GF-D8 (cell line): ENCODE measurements around the gene SGCE.
"Not testable (repeated sequence)": the region's sequence is repeated elsewhere in the genome, so short reads cannot be mapped to it uniquely, and the experiment has no call there.

Source experiments
- DNase-seq: peaks from one replicate; lab custom pipeline; 2025; lab: John Stamatoyannopoulos, UW

SGCE gene, protein sequence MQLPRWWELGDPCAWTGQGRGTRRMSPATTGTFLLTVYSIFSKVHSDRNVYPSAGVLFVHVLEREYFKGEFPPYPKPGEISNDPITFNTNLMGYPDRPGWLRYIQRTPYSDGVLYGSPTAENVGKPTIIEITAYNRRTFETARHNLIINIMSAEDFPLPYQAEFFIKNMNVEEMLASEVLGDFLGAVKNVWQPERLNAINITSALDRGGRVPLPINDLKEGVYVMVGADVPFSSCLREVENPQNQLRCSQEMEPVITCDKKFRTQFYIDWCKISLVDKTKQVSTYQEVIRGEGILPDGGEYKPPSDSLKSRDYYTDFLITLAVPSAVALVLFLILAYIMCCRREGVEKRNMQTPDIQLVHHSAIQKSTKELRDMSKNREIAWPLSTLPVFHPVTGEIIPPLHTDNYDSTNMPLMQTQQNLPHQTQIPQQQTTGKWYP

DNA sequence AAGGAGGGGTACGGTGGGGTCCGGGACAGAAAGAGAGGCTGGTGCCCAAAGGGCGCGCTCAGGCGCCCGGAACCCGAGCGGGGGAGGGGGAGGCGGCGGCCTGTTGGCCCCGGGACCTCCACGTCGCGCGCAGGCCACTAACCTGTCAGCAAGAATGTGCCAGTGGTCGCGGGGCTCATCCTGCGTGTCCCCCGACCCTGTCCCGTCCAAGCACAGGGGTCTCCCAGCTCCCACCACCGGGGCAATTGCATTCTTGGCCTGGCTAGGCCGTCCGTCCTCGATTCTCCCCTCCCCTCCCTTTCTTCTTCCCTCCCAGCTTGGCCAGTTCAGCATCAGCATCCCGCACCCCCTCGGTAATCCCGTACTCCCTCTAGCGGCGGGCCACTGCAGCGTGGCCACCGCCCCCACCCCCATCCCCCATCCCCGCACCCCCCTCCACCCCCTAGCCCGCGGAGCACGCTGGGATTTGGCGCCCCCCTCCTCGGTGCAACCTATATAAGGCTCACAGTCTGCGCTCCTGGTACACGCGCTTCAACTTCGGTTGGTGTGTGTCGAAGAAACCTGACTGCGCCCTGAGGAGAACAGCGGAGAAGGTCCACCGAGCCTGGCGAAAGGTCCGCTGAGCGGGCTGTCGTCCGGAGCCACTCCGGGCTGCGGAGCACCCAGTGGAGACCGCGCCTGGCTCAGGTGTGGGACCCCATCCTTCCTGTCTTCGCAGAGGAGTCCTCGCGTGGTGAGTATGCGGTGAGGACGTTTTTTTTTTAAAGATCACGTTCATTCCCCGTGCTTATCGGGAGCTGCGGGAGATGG lies at the start of gene SGCE:
Gene SGCE, minus strand, starts transcription at position 286 of the 810 bp plus-strand sequence. Its CDS starts 35 bp downstream, at position 251.
- no peak for DNase-seq

DNA sequence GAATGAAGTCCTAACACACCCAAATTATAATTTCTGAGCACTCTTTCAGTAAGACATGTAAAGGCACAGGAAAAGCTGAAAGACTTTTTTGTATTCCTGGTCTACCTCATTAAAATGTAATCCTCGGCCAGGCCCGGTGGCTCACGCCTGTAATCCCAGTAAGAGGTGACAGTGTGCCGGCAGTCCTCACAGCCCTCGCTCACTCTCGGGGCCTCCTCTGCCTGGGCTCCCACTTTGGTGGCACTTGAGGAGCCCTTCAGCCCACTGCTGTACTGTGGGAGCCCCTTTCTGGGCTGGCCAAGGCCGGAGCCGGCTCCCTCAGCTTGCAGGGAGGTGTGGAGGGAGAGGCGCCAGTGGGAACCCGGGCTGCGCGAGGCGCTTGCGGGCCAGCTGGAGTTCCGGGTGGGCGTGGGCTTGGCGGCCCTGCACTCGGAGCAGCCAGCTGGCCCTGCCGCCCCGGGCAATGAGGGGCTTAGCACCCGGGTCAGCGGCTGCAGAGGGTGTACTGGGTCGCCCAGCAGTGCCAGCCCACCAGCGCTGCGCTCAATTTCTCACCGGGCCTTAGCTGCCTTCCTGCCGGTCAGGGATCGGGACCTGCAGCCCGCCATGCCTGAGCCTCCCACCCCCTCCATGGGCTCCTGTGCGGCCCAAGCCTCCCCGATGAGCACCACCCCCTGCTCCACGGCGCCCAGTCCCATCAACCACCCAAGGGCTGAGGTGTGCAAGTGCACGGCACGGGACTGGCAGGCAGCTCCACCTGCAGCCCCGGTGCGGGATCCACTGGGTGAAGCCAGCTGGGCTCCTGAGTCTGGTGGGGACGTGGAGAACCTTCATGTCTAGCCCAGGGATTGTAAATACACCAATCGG lies 49.5 kb upstream of the SGCE start:
- DNase-seq, result not testable (repeated sequence)

DNA sequence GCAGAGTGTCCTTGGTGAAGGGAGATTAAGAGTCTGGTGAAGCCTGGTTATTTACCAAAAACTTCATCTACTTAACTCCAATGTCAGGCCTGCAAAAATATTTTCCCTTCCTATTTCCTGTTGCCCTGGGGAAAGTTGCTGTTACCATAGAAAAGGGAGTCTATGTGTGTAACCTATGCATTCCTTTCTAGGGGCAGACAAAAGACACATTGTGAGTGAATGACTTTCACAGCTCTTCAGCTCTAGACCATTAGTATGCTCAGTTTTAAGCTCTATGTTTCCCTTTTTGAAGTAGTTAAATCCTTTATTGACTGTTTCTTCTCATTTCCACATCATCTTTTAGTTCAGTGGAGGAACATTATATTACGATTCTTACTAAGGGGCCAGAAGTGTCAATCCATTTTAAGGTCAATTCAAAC lies 45.6 kb upstream of the SGCE start:
- DNase-seq, result no peak

DNA sequence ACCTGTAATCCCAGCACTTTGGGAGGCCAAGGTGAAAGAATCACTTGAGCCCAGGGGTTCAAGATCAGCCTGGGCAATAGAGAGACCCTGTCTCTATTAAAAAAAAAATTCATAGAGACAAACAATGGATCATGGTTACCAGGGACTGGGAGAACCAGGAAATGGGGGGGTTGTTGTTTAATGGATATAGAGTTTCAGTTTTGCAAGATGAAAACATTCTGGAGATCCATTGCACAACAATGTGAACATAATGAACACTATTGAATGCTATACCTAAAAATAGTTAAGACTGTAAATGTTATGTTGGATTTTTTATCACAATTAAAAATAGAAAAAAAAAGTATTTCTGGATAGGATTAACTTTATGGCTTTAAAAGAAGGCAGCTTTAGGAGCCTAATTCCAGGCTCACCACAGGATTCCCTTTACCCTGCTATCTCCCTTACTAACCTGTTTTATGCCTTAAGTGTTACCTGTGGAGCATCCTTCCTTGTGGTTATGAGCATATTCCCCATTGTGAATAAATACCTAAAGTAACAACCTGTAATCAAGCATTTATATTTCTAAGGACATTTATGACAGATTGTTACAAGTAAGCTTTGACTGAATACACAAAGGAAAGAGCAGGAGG lies 45.1 kb upstream of the SGCE start:
- DNase-seq, result no peak

DNA sequence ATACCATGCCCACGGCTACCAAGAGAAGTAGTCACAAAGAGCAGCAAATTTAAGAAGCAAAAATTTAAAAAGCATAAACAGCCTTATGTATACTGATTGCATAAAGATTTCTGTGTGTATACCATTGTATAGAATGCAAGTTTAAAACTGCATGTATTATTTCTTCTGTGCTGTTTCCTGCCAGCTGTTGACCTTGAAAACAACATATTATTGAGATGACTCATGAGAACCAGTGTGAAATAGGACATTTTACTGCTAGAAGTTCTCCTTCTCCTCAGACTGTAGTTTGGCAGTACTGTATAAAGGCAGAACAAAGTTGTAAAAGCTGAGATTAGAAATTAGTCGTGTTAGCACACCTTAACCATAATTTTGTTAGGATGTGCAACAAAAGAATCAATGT lies 42.3 kb upstream of the SGCE start:
- no peak for DNase-seq

DNA sequence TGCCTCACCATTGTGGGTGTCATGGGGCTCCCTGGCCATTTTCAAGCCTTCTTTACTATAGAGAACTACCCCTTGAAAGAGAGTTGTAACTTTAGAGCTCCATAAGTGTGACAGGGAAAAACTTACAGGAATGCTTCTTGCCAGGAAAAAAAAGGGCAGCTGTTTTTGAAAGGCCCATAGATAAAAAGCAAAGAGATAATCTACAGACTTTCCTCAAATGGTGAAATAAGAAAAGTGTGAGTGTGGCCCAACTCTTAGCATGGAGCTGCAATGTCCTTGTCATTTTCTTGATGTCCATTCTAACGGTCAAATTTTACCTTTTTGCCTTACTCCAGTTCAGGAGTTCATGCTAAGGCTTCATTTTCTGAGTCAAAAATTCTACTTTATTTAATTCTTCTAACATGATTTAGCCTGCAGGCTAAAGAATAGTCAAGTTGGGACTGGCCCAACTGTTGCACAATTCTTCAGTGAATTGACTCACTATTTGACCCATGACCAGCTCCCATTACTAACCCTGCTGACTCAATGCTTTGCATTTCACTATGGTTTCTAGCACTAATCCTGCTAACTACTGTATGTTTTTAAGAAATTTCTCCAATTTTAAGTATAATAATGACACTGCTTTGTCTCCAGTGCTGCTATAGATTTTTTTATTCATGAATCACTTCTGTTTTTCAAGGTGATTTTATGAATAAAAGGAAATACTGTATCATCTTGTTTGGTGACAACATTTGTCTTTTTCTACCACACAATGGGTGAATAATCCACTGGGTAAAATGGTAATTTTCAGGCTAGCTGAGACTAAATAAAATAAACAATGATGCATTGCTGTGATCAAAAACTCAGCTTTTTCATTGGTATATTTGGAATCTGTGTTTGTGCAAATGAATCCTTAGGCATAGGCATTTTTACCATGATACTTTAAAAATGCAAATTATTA lies 41.4 kb upstream of the SGCE start:
- DNase-seq, result no peak

DNA sequence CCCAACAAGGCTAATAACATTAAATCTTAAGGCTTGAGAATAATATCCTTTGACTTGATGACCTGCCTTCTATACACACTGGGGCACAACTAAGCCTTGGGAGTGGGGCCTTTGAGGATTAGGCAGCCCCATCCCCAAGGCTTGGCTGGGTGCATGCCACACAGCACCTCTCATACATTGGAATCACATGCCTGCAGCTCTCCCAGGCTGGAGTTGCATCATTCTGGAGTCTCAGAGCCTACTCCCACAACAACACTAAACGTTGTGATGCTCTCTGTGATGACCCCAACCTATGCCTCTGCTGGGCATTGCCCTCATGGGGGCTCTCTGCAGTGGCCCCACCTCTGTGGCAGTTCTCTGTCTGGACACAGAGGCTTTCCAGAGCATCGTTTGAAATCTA lies 31.9 kb upstream of the SGCE start:
- no peak for DNase-seq

DNA sequence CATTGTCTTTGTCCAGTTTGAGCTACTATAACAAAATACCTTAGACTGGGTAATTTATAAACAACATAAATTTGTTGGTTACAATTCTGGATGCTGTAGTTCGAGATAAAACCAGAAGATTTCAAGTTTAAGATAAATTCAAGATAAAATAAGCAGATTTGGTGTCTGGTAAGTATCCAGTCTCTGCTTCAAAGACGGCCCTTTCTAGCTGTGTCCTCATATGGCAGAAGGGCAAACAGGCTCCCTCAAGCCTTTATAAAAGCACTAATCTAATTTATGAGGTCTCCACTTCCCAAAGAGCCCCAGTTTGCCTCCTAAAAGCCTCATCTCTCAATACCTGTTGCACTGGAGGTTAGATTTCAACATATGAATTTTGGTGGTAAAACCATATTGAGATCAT lies 31.1 kb upstream of the SGCE start:
- DNase-seq, result no peak

DNA sequence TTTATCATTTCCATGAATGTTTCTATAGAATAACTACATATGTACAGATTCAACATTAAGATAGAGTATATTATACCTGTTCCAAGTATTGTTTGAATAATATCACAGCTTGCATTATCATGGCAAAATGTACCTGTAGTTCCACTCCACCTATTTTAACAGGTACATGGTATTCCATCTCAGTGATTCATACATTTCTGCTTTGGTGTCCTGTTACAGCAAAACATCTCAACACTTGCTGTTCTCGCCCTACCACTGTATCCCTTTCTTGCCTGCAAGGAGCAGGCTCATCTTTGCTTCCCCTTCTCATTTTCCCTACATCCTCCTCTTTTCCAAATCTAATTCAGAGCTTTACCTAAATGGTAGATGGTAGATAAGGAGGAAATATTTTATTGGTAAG lies 27.1 kb upstream of the SGCE start:
- no peak for DNase-seq

DNA sequence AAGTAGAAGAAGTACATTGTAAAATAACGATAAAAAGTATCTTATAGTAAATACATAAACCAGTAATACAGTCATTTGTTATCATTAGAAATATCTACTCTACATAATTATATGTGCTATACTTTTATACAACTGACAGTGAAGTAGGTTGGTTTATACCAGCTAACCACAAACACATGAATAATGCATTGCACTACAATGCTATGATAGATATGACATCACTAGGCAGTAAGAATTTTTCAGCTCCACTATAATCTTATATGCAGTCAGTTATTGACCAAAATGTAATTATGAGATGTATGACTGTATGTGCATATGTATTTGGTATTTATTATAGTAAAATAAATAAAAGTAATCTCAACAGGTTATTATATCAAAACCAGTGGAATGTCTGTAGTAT lies 23.4 kb upstream of the SGCE start:
- no peak for DNase-seq

DNA sequence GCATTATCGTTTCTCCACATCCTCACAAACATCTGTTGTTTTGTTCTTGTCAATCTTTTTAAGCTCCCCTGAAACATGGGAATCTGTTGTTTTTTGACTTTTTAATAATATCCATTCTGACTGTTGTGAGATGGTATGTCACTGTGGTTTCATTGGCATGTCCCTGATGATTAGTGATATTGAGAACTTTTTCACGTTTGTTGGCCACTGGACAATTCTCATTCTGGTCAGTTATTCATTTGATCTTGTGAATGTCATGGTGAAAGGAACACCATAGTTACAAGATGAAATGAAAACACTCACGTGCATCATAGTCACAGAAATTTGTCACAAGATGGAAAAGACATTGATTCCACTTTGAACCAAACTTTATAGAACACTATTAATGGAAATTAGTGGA lies 20.5 kb upstream of the SGCE start:
- no peak for DNase-seq

DNA sequence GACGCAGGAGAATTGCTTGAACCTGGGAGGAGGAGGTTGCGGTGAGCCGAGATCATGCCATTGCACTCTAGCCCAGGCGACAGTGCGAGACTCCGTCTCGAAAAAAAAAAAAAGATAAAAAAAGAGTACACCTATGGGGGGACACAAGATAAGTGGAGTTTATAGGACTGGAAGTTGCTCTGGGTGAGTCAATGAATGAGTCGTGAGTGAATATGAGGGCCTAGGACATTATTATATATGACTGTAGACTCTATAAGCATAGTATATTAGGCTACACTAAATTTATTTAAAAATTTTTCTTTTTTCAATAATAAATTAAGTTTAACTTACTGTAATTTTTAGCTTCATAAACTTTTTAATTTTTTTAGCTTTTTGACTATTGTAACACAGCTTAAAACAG lies 19.4 kb upstream of the SGCE start:
- no peak for DNase-seq

DNA sequence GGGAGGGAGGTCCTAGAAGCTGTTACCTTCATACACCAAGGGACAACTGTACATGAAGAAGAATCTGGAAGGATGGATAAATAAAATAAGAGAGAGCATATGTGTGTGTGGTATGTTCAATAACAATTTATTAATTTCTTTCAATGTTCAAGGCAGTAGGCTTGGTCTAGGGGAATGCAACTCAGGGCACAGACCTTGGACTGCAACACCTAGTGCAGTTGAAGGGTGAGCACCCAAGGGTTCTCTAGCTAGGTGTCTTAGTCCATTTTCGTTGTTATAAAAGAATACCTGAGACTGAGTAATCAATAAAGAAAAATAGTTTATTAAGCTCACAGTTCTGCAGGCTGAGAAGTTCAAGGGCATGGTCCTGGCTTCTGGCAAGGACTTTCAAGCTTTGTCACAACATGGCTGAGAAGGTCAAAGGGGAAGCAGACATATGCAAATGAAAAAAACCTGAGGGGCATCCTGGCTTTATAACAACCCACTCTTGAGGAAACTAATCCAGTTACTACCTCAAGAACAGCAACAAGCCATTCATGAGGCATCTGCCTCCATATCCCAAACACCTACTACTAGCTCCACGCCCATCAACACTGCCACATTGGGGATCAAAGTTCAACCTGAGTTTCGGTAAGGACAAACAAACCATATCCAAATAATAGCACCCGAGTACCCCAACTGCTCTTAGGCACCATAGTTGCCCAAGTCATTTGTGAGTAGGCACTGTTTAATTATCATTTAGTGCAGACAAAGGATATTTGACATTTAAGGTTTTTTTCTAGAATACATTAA lies 15.7 kb upstream of the SGCE start:
- no peak for DNase-seq

DNA sequence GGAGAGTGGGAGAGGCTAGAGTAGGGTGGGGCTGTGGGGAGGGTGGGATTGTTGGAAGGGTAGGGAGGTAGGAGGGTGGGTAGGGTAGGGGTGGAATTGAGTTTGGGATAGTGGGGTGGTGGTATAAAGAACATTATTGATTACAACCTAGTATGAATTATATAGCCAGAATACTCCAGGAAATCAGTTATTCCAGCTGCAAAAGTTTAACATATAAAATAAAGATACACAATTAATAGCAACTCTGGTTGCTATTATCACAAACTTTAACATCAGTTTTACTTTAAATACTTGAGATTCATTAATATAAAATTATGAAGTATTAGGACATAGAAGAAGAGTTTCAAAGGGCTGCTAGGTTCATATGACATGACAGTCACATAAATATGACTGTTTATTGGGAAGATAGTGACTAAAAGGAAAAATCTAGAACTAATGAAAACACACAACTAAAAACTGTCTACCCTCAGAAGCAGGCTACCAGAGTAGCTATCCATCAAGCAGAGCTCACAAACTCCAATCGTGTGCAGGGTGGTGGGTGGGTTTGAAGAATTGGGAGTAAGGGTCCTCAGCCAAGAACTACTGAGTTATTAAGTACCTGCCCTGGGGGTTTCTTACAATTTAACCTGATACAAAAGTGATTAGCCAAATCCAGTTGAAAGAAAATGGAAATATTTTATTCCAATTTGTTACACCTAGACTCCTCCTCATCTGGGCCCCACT lies 14.0 kb upstream of the SGCE start:
- no peak for DNase-seq

DNA sequence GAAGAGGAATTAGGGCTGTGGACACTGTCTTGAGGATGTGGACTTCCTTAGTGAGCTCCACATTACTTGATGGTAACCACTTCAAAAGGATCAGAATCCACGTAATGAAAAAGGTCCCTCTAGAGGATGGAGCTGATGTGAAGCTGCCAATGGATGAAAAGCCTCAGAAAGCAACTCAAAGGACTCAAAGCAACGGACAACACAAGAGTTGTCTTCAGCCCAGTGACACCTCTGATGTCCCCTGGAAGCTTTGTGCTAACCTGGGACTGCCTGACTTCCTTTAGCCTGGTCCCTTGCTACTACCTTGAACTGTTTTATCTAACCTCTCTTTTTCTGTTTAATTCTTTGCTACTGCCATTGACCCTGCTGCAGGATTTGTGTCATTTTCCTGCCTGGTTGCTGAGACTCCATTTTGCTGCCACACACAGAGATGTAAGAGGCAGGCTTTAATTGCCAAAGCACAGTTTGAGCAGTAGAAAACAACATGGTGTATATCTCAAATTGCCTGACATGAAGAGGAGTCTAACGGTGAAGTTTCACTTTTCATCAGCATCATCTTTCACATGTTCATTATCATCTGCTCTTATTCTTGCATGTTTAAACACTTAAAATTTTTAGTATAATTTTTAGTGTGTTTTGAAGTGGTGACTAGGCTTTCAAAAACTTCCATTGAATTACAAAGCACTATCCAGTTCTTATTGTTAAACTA lies 11.1 kb upstream of the SGCE start:
- DNase-seq, result no peak

DNA sequence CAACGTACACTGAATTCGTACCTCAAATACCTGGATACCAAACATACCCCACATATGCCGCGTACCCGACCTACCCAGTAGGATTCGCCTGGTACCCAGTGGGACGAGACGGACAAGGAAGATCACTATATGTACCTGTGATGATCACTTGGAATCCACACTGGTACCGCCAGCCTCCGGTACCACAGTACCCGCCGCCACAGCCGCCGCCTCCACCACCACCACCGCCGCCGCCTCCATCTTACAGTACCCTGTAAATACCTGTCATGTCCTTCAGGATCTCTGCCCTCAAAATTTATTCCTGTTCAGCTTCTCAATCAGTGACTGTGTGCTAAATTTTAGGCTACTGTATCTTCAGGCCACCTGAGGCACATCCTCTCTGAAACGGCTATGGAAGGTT lies 9.5 kb upstream of the SGCE start:
- DNase-seq, result no peak

DNA sequence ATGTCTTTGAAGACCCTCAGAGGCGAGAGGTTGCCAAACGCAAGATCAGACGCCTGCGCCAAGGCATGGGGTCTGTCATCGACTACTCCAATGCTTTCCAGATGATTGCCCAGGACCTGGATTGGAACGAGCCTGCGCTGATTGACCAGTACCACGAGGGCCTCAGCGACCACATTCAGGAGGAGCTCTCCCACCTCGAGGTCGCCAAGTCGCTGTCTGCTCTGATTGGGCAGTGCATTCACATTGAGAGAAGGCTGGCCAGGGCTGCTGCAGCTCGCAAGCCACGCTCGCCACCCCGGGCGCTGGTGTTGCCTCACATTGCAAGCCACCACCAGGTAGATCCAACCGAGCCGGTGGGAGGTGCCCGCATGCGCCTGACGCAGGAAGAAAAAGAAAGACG lies 8.1 kb upstream of the SGCE start:
- DNase-seq, result no peak

DNA sequence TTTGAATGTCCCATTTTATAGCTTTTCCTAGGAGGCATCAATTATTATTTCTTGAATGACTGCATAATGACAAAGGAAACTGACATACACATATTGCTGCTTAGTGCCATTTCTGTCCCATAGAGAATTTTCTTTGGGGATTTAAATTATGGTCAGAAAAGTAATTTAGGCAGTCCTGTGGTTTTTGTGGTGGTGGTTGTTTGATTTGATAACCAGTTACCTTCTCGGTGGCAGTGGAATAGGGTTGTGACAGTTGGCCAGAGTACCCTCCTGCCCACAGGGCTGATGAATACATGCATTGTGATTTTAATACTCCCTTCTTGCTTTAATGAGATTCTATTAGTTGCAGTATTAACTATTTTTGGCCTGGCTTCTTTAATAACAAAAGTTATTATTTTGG lies 6.6 kb upstream of the SGCE start:
- DNase-seq, result no peak

DNA sequence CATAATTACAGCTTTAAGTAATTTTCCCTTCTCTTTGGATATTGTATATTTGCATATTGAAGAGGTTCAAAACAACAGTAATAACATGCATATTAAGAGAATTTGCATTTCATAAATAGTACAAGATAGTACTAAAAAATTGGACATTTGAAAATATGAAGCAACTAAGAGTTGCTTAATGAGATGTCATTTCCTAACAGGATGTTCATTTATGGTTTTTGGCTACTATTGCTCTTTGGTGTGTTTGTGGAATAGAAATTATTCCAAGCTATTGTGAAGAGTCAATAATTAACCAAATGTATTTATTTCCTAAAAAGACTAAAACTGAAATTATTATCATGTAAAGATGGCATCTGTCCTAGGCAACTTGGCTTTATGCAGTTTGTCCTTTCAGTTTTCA lies 4.1 kb upstream of the SGCE start:
- no peak for DNase-seq
